Astrocyte of the cerebellum (primary cell): ENCODE results near the gene PGBD5.

Source experiments
- DNase-seq: peaks from one replicate; pipeline ENCODE4 v3.0.0-alpha.2; 2011; ENCODE audit warnings: low read depth
- H3K4me3 ChIP-seq: 2 replicates; pipeline ENCODE4 v1.5.1; 2011; ENCODE audit warnings: mild to moderate bottlenecking, low read depth, low read length, moderate library complexity
- in situ Hi-C: cut with HindIII; loops from 2 replicates; pipeline ENCODE4 v1.10.0; 2017; ENCODE audit warnings: low sequenced_read_pairs
- TF ChIP-seq, protein P1 (sequence below): IDR thresholded peaks from 2 replicates; pipeline ENCODE4 v1.5.1; 2012; ENCODE audit warnings: low read length, low read depth, moderate library complexity, mild to moderate bottlenecking; ENCODE audit errors: missing control alignments

PGBD5 gene

DNA sequence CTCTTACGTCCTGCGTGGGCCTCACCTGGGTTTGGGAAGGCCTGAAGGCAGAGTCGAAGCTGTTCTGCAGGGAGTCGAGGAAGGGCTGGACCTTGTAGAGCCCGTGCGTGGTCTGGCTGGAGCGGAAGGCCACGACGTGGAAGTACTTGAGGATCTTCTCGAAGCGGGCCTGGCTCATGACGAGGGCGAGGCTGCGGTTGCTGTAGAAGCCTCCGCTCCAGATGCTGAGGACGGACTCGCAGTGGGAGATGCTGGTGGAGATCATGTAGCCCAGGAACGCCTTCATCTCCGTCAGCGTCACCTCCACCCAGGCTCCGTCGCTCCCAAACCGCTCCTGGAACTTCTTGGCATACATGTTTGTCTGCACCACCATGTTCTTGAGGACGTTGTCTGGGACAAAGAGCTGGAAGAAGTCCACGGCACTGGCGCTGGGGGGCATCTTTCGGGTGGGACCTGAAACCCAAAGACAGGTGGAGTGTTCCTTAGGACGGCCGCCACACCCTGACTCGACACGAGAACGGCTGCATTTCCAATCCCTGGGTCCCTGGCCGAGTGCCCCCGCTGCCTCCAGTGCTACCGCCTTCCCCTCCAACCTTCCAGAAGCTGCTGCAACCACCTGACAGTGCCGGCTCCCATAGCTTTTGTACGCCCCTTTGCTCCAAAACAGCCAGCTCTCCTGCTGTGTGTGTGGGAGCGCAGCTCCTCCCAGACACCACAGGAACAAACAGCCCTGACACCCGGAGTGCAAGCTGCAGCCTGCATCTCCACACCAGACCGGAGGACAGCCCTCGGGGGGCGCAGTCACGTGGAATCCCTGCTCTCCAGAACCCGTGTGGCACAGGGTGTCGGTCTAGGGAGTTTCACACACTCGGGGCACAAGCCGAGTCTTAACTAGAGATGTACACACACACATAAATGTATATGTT is 69.0 kb downstream of the PGBD5 start:
- no peak for DNase-seq
- TF ChIP-seq, protein P1, sequence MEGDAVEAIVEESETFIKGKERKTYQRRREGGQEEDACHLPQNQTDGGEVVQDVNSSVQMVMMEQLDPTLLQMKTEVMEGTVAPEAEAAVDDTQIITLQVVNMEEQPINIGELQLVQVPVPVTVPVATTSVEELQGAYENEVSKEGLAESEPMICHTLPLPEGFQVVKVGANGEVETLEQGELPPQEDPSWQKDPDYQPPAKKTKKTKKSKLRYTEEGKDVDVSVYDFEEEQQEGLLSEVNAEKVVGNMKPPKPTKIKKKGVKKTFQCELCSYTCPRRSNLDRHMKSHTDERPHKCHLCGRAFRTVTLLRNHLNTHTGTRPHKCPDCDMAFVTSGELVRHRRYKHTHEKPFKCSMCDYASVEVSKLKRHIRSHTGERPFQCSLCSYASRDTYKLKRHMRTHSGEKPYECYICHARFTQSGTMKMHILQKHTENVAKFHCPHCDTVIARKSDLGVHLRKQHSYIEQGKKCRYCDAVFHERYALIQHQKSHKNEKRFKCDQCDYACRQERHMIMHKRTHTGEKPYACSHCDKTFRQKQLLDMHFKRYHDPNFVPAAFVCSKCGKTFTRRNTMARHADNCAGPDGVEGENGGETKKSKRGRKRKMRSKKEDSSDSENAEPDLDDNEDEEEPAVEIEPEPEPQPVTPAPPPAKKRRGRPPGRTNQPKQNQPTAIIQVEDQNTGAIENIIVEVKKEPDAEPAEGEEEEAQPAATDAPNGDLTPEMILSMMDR: no peak
- in situ Hi-C loops: no loop called here
- H3K4me3 ChIP-seq: no peak overlapping the region

DNA sequence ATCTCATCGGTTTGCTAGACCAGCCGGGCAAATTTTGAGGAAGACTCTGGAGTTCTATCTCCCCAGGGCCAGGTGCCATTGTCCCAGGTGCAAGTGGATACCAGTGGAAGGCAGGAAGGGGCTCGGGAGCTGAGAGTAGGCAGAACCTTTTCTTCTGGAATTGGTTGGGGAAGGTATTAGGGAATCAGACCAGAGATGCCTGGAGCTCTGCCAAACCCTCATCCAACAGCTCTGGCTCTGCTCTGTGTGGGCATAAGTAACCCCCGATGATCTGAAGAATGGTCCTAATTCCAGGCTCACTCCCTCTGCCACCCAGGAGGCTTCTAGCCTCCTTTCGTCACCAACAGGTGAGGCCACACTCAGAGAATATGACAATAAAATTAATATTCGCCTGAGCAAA is 69.9 kb downstream of the PGBD5 start:
- DNase-seq: no peak
- TF ChIP-seq, protein P1: no peak
- H3K4me3 ChIP-seq: no peak overlapping the region
- in situ Hi-C loops: no loop called here

DNA sequence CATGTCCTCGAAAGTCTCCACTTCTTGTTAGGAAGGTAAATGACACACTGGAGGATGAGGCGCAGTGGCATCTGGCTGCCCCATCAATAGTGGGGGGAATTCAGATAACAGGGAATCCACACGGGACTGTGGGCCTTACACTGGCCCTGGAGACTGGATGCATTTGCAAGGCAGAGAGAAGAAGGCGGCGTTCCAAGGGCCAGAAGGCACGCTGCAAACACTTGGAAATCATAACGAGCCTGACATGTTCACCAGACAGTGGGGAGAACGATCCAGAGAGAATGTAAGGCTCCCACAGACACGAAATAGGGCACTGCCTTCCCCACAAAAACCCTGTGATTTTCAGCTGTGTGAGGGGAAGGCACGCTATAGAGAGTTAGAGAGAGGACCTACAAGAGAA is 70.5 kb downstream of the PGBD5 start:
- TF ChIP-seq, protein P1: no peak
- no peak for DNase-seq
- H3K4me3 ChIP-seq: no peak overlapping the region
- in situ Hi-C loops: no loop called here

DNA sequence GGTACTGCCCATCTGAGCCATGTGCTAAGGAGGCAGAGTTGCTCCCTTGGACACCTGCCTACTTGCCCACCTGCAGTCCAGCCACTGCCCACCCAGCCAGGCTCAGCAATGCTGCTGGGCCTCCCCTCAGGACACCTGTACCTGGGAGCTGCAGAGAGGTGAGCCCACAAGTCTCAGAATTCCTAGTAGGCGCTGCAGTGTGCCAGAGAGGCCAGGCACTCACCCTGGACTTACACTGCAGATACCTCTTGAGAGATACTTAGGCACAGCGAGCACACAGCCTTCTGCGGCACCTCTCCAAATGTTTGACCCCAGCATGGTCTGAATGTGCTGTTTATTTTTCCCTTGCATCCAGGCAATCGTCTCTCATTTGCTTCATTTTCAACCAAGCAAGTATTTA is 71.0 kb downstream of the PGBD5 start:
- TF ChIP-seq, protein P1: no peak
- in situ Hi-C loops: no loop called here
- H3K4me3 ChIP-seq: no peak overlapping the region
- DNase-seq: no peak

DNA sequence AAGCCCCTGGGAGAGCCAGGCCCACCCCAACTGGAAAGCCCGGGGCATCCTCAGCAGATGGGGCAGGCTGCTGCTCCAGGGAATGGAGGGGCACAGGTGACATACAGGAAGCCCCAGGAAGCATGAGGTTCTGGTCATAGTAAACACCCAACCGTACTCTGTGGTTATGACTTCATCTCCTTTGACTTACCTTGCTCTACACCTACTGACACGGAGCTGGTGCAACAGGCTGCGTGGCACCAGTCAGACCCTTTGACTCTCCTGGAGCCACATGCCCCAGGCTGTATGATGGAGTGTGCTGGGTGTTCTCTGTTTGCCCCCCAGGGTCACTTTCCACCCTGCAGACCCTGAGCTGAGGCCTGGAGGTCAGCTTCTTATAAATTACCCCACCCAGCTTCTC is 72.1 kb downstream of the PGBD5 start:
- in situ Hi-C loops: no loop called here

DNA sequence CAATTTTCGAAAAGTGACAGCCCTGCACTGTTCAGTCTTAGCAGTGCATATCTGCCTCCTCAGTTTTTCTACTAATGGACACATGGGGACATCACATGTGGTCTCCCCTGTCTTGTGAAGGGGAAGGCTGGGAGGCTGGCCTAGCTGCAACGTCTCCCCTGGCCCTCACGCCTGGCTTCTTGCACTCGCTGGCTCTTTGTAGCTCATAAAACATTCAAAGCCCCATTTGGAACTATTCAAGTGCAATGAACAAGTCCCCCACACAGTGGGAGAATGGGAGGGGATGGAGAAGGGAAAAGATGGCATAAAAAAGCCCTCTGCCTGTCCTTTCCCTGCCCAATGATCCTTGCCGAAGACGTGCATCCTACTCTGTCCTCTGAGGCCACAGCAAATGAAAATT is 73.6 kb downstream of the PGBD5 start:
- TF ChIP-seq, protein P1: no peak
- no peak overlapping the region for H3K4me3 ChIP-seq
- in situ Hi-C loops: no loop called here
- no peak for DNase-seq

More for the DNA sequence above, 72.1 kb downstream of the PGBD5 start:
- DNase-seq: no peak
- TF ChIP-seq, protein P1: no peak
- H3K4me3 ChIP-seq: no peak overlapping the region
